ENCODE measurements around the gene FGB. TPM values are rescaled to one million over a fixed set of nuclear protein-coding genes. Genes with fewer than 3 reads are reported as not detected.
A peak's percentile ranks its signal among the peaks of the same experiment; 100 is the strongest.

Gene FGB
- polyA plus RNA-seq, 1 experiment, result not detected

DNA sequence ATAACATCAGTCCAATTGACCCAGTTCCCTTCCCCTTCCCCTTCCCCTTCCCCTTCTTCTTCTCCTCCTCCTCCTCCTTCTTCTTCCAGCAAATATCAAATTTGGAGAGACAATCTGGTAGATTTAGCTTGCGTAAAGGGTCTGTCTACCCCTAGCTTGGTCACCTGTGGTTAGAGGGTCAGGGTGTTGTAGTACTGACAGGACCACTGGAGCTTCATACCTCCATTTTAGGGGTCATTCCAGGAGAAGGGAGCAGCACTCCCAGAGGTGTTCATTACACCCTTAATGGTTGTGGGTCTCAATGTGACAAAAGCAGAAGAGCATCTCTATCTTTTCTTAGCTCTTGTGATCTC is 3.7 kb upstream of the FGB start:
- ChIA-PET CTCF (interaction anchor here (0.6 to 4.2 kb wide), 16 partner anchors 9 to 223 kb away, joined by 3 to 46 read pairs (median 4); partner anchors contain the start of gene PLRG1), POLR2A (interaction anchor here (0.6 kb wide), 2 partner anchors 9 to 78 kb away, joined by 3 to 4 read pairs; partner anchors contain the start of gene PLRG1)
- no peaks in the 10 kb centered on the region for H3K27me3 ChIP-seq (ENCODE audit: control insufficient read depth, insufficient read depth, low read length)
- TF ChIP-seq, protein P1, sequence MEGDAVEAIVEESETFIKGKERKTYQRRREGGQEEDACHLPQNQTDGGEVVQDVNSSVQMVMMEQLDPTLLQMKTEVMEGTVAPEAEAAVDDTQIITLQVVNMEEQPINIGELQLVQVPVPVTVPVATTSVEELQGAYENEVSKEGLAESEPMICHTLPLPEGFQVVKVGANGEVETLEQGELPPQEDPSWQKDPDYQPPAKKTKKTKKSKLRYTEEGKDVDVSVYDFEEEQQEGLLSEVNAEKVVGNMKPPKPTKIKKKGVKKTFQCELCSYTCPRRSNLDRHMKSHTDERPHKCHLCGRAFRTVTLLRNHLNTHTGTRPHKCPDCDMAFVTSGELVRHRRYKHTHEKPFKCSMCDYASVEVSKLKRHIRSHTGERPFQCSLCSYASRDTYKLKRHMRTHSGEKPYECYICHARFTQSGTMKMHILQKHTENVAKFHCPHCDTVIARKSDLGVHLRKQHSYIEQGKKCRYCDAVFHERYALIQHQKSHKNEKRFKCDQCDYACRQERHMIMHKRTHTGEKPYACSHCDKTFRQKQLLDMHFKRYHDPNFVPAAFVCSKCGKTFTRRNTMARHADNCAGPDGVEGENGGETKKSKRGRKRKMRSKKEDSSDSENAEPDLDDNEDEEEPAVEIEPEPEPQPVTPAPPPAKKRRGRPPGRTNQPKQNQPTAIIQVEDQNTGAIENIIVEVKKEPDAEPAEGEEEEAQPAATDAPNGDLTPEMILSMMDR (IDR thresholded peaks at IDR 0.05; ENCODE audit: insufficient read depth, low read depth, low read length), result no peak
- no peaks in the 10 kb centered on the region for H3K36me3 ChIP-seq (ENCODE audit: control insufficient read depth, insufficient read depth, low read length)
- DNase-seq (ENCODE audit: low read depth), result no peak
- H3K4me3 ChIP-seq (ENCODE audit: low read depth, low read length), result no peak overlapping the region

DNA sequence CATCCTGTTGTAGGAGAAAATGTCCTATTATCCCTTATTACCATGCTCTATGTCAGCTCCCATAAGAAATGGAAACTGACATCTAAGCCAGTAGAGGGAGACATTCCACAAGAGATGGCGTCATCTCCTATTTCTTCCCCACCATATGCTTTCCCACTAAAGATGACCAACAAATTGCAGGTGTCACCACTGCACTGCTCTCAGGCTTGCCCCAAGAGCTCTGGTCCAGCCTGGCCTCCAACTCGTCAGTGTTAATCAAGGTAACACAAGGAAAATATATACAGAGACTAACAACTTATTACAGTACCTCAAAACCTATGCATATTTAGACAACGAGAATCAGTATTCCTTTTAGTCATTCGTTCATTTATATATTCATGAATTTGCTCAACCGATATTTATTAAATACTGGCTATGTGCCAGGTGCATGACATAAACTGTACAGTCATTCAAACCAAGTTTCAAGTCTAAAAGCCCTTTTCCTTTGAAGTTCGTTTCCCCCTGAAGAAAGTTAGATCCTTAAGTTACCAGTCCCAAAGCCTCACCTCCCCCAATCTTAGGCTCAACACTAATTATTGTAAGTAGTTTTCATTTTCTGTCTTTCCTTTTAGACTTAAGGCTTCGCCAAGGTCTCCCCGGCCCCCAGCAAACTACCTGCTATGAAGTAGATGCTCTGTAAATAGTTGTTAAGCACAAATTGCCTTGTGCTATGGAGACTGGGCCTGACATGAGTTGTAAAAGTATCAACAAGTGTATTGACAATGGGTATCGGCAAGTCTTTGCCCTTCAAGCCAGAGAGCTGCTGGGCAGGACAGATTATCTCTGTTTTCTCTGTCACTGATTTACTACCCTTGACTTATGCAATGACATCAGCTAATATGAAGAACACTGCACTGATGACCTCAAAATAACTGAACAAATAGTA is 3.1 kb upstream of the FGB start:
- no peak for DNase-seq (ENCODE audit: low read depth)
- CTCF ChIA-PET, result interaction anchor here (0.6 to 4.2 kb wide), 17 partner anchors 9 to 223 kb away, joined by 3 to 46 read pairs (median 4); partner anchors contain the start of gene PLRG1
- Histone ChIP-seq H3K4me3 (ENCODE audit: low read depth, low read length) (no peak overlapping the region), H3K36me3 (ENCODE audit: control insufficient read depth, insufficient read depth, low read length) (no peaks in the 10 kb centered on the region), H3K27me3 (ENCODE audit: control insufficient read depth, insufficient read depth, low read length) (no peaks in the 10 kb centered on the region)
- TF ChIP-seq, protein P1 (IDR thresholded peaks at IDR 0.05; ENCODE audit: insufficient read depth, low read depth, low read length), result peak; percentile 51
- POLR2A ChIA-PET, result interaction anchor here (0.6 kb wide), 1 partner anchor 78 kb away, joined by 4 read pairs; no protein-coding TSS in a partner anchor

DNA sequence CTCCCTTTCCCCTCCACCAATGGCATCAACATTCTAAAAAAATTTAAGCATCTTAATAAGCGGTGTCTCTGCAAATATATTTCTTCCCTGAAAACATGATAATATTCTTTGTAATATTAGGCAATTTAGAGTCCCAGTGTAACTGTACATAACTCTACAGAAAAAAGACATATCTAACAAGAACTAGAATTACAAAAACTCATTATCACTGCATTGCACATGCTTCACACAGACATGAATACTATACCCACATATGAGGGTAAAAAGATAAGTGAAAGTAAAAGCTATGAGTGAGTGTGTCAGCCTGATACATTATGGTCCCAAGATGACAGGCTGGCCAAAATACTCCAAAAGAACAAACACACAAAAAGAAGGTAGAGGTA is 2.4 kb upstream of the FGB start:
- H3K27me3 ChIP-seq (ENCODE audit: control insufficient read depth, insufficient read depth, low read length), result no peaks in the 10 kb centered on the region
- ChIA-PET CTCF (interaction anchor here (1.0 to 2.1 kb wide), 3 partner anchors 19 to 222 kb away, joined by 3 to 12 read pairs (median 4); no protein-coding TSS in a partner anchor), POLR2A (no interaction called here)
- TF ChIP-seq, protein P1 (IDR thresholded peaks at IDR 0.05; ENCODE audit: insufficient read depth, low read depth, low read length), result no peak
- no peaks in the 10 kb centered on the region for H3K36me3 ChIP-seq (ENCODE audit: control insufficient read depth, insufficient read depth, low read length)
- DNase-seq (ENCODE audit: low read depth), result no peak
- H3K4me3 ChIP-seq (ENCODE audit: low read depth, low read length), result no peak overlapping the region

DNA sequence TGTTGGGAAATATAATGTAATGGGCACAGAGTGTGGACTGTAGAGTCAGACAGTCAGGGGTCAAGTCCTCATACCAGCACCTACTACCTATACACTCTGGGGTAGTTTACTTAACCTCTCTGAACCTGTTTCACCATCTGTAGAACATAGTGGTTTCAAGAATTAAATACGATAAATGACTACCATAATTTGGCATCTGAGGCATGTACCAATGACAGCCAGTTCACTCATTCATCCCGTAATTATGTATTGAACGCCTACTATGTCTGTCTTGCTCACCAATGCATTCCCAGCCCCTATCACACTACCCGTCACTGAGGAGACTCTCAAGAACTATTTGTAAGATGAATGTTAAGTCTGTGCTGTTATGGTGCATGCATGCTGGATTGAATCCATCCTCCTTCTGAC is 2.0 kb upstream of the FGB start:
- no peak for DNase-seq (ENCODE audit: low read depth)
- no peak overlapping the region for H3K4me3 ChIP-seq (ENCODE audit: low read depth, low read length)
- CTCF ChIA-PET, result interaction anchor here (1.0 to 1.6 kb wide), 2 partner anchors 18 to 222 kb away, joined by 3 to 4 read pairs; no protein-coding TSS in a partner anchor
- no peaks in the 10 kb centered on the region for H3K27me3 ChIP-seq (ENCODE audit: control insufficient read depth, insufficient read depth, low read length)
- TF ChIP-seq, protein P1 (IDR thresholded peaks at IDR 0.05; ENCODE audit: insufficient read depth, low read depth, low read length), result no peak
- POLR2A ChIA-PET, result no interaction called here
- no peaks in the 10 kb centered on the region for H3K36me3 ChIP-seq (ENCODE audit: control insufficient read depth, insufficient read depth, low read length)

DNA sequence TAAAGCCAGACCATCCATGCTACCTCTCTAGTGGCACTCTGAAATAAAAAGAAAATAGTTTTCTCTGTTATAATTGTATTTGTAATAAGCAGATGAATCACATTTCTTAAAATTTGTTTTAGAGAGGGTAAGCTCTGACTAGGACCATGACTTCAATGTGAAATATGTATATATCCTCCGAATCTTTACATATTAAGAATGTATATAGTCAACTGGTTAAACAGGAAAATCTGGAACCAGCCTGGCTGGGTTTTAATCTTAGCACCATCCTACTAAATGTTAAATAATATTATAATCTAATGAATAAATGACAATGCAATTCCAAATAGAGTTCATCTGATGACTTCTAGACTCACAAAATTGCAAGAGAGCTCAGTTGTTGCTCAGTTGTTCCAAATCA is 1.5 kb downstream of the FGB start:
- no peaks in the 10 kb centered on the region for H3K36me3 ChIP-seq (ENCODE audit: control insufficient read depth, insufficient read depth, low read length)
- H3K27me3 ChIP-seq (ENCODE audit: control insufficient read depth, insufficient read depth, low read length), result no peaks in the 10 kb centered on the region
- TF ChIP-seq, protein P1 (IDR thresholded peaks at IDR 0.05; ENCODE audit: insufficient read depth, low read depth, low read length), result no peak
- no peak overlapping the region for H3K4me3 ChIP-seq (ENCODE audit: low read depth, low read length)
- DNase-seq (ENCODE audit: low read depth), result no peak
- CTCF ChIA-PET, result no interaction called here
- POLR2A ChIA-PET, result no interaction called here

Data from BJ (cell line).